Measurements from ENCODE around the gene NPAS3. TPM values are rescaled to one million over a fixed set of nuclear protein-coding genes. Genes with fewer than 3 reads are reported as not detected.

NPAS3 gene
- total RNA-seq, 1 donor from 2014 or later = not detected

GRCh38 chr14:33150666-33151428, 212.2 kb downstream of the NPAS3 start:
- no peak for DNase-seq (ENCODE audit: low spot score)
- no peak overlapping the region for H3K27ac ChIP-seq
- Mint-ChIP-seq H3K27ac (peak overlapping the region; percentile 83), H3K27me3 (ENCODE audit: insufficient read depth, low read depth) (no peaks in the 10 kb centered on the region), H3K9me3 (no peaks in the 10 kb centered on the region), H3K4me1 (peaks cover 50% of the 10 kb centered on the region), H3K36me3 (peaks cover 3% of the 10 kb centered on the region), H3K4me3 (no peak overlapping the region)
- no peak overlapping the region for H3K9ac ChIP-seq
- no peaks in the 10 kb centered on the region for H3K27me3 ChIP-seq
- peak overlapping the region; percentile 59 for H2AFZ ChIP-seq (replicated peaks)
- no peak overlapping the region for H3K4me2 ChIP-seq
- peaks cover 1% of the 10 kb centered on the region for H3K4me1 ChIP-seq
- H3K4me3 ChIP-seq = no peak overlapping the region
- H3K36me3 ChIP-seq = no peaks in the 10 kb centered on the region
- TF ChIP-seq EZH2 (IDR thresholded peaks at IDR 0.05) (no peak), CTCF (IDR thresholded peaks at IDR 0.05) (no peak), EZH2phosphoT487 (IDR thresholded peaks at IDR 0.05) (no peak)
- H3F3A ChIP-seq (ENCODE audit: low read depth) = no peaks in the 10 kb centered on the region
- no peaks in the 10 kb centered on the region for H3K9me3 ChIP-seq (ENCODE audit: low read depth)
- no peaks in the 10 kb centered on the region for H3K79me2 ChIP-seq (ENCODE audit: low read depth)
- H4K20me1 ChIP-seq (ENCODE audit: low read depth) = no peaks in the 10 kb centered on the region

- Histone ChIP-seq H3K4me1 (peaks cover 17% of the 10 kb centered on the region), H3K79me2 (ENCODE audit: low read depth) (no peaks in the 10 kb centered on the region), H2AFZ (replicated peaks) (peak overlapping the region; percentile 32), H3K4me2 (no peak overlapping the region), H3K9ac (no peak overlapping the region), H3F3A (ENCODE audit: low read depth) (no peaks in the 10 kb centered on the region), H3K9me3 (ENCODE audit: low read depth) (no peaks in the 10 kb centered on the region), H3K4me3 (no peak overlapping the region), H3K36me3 (no peaks in the 10 kb centered on the region), H3K27ac (no peak overlapping the region), H4K20me1 (ENCODE audit: low read depth) (no peaks in the 10 kb centered on the region), H3K27me3 (no peaks in the 10 kb centered on the region)
- peak overlapping the region; percentile 74 for H3K27ac Mint-ChIP-seq
- TF ChIP-seq EZH2 (IDR thresholded peaks at IDR 0.05) = no peak
- TF ChIP-seq EZH2phosphoT487 (IDR thresholded peaks at IDR 0.05) = no peak
- no peak for TF ChIP-seq CTCF (IDR thresholded peaks at IDR 0.05)
- DNase-seq (ENCODE audit: low spot score) = no peak
- H3K4me1 Mint-ChIP-seq = peaks cover 27% of the 10 kb centered on the region
- H3K9me3 Mint-ChIP-seq = no peaks in the 10 kb centered on the region
- no peaks in the 10 kb centered on the region for H3K27me3 Mint-ChIP-seq (ENCODE audit: insufficient read depth, low read depth)
- H3K4me3 Mint-ChIP-seq = no peak overlapping the region
- H3K36me3 Mint-ChIP-seq = no peaks in the 10 kb centered on the region
Observed at GRCh38 chr14:33163109-33163508, 224.4 kb downstream of the NPAS3 start.

- Mint-ChIP-seq H3K4me3 (no peak overlapping the region), H3K27ac (peak overlapping the region; percentile 74), H3K4me1 (peaks cover 30% of the 10 kb centered on the region), H3K27me3 (ENCODE audit: insufficient read depth, low read depth) (no peaks in the 10 kb centered on the region), H3K36me3 (no peaks in the 10 kb centered on the region), H3K9me3 (no peaks in the 10 kb centered on the region)
- no peak overlapping the region for H3K9ac ChIP-seq
- TF ChIP-seq EZH2 (IDR thresholded peaks at IDR 0.05) (no peak), CTCF (IDR thresholded peaks at IDR 0.05) (no peak), EZH2phosphoT487 (IDR thresholded peaks at IDR 0.05) (no peak)
- peaks cover 17% of the 10 kb centered on the region for H3K4me1 ChIP-seq
- H3F3A ChIP-seq (ENCODE audit: low read depth) = no peaks in the 10 kb centered on the region
- no peak overlapping the region for H2AFZ ChIP-seq (replicated peaks)
- H3K79me2 ChIP-seq (ENCODE audit: low read depth) = no peaks in the 10 kb centered on the region
- no peak for DNase-seq (ENCODE audit: low spot score)
- no peak overlapping the region for H3K4me2 ChIP-seq
- no peaks in the 10 kb centered on the region for H4K20me1 ChIP-seq (ENCODE audit: low read depth)
- H3K27ac ChIP-seq = no peak overlapping the region
- H3K36me3 ChIP-seq = no peaks in the 10 kb centered on the region
- no peaks in the 10 kb centered on the region for H3K9me3 ChIP-seq (ENCODE audit: low read depth)
- H3K4me3 ChIP-seq = no peak overlapping the region
- H3K27me3 ChIP-seq = no peaks in the 10 kb centered on the region
Observed at GRCh38 chr14:33163600-33163999, 224.9 kb downstream of the NPAS3 start.
